Keratinocyte (primary cell): ENCODE measurements around the gene CEBPE. TPM values are rescaled to one million over a fixed set of nuclear protein-coding genes. Genes with fewer than 3 reads are reported as not detected.

Experiments used
- DNase-seq: peaks from one replicate; pipeline ENCODE4 v3.0.0-alpha.2; 2011; ENCODE audit warnings: low read depth, missing footprints, low spot score
- FAIRE-seq: peaks from 2 replicates; lab custom pipeline; 2011; peaks lifted over from hg19 to GRCh38; lab: Jason Lieb, UNC
- H2AFZ ChIP-seq: 2 replicates; pipeline ENCODE4 v1.6.0; 2012; ENCODE audit warnings: low read length, control low read depth, inconsistent platforms; ENCODE audit not compliant: control insufficient read depth
- H3K27ac ChIP-seq: 2 replicates; pipeline ENCODE4 v1.5.1; 2011; ENCODE audit warnings: low read length; ENCODE audit not compliant: control insufficient read depth, insufficient read depth
- H3K27me3 ChIP-seq: 3 replicates; pipeline ENCODE4 v1.6.0; 2011; ENCODE audit warnings: low read length; ENCODE audit not compliant: control insufficient read depth, insufficient read depth; ENCODE audit errors: extremely low read depth
- H3K36me3 ChIP-seq, 2 experiments: 2 replicates in 1 of 2; 3 replicates in 1 of 2; pipeline ENCODE4 v1.5.1; 2011; ENCODE audit warnings: low read length in 2 of 2, mild to moderate bottlenecking in 1 of 2; ENCODE audit not compliant: control insufficient read depth in 2 of 2, insufficient read depth in 2 of 2; ENCODE audit errors: extremely low read depth in 1 of 2
- H3K4me1 ChIP-seq: 3 replicates; pipeline ENCODE4 v1.5.1; 2011; ENCODE audit warnings: low read length; ENCODE audit not compliant: control insufficient read depth, insufficient read depth; ENCODE audit errors: extremely low read depth
- H3K4me2 ChIP-seq: 3 replicates; pipeline ENCODE4 v1.6.0; 2011; ENCODE audit warnings: low read depth, low read length; ENCODE audit not compliant: control insufficient read depth, insufficient read depth; ENCODE audit errors: extremely low read depth
- H3K4me3 ChIP-seq, 3 experiments: fragments of 200-600 bp in 1 of 3; sonication (generic) in 1 of 3; 2 replicates in 2 of 3; 3 replicates in 1 of 3; pipeline ENCODE4 v1.5.1; 2011 to 2016; ENCODE audit warnings: low read length in 3 of 3, mild to moderate bottlenecking in 3 of 3, control low read depth in 2 of 3, inconsistent platforms in 1 of 3, low read depth in 1 of 3, mixed read lengths in 1 of 3, mixed run types in 1 of 3, moderate library complexity in 1 of 3; ENCODE audit not compliant: control insufficient read depth in 2 of 3, insufficient read depth in 2 of 3; ENCODE audit errors: extremely low read depth in 1 of 3
- H3K79me2 ChIP-seq: 2 replicates; pipeline ENCODE4 v1.6.0; 2012; ENCODE audit warnings: low read length; ENCODE audit not compliant: control insufficient read depth, insufficient read depth
- H3K9ac ChIP-seq: 3 replicates; pipeline ENCODE4 v1.6.0; 2011; ENCODE audit warnings: low read length; ENCODE audit not compliant: control insufficient read depth, insufficient read depth; ENCODE audit errors: extremely low read depth
- H3K9me1 ChIP-seq: 3 replicates; pipeline ENCODE4 v1.6.0; 2011; ENCODE audit warnings: low read length; ENCODE audit not compliant: control insufficient read depth, insufficient read depth; ENCODE audit errors: extremely low read depth
- H3K9me3 ChIP-seq: 2 replicates; pipeline ENCODE4 v1.5.1; 2012; ENCODE audit warnings: low read depth, low read length; ENCODE audit not compliant: control insufficient read depth
- H4K20me1 ChIP-seq: 3 replicates; pipeline ENCODE4 v1.6.0; 2011; ENCODE audit warnings: low read length; ENCODE audit not compliant: control insufficient read depth, insufficient read depth; ENCODE audit errors: extremely low read depth
- CTCF ChIP-seq, 3 experiments: IDR thresholded peaks in 1 of 3; conservative IDR thresholded peaks in 1 of 3; optimal IDR thresholded peaks in 1 of 3; 2 replicates in 2 of 3; 3 replicates in 1 of 3; pipeline versions ENCODE3 to v1.5.1; 2011; ENCODE audit warnings: low read length in 3 of 3, mild to moderate bottlenecking in 3 of 3, moderate library complexity in 2 of 3, control low read depth in 1 of 3, inconsistent platforms in 1 of 3; ENCODE audit not compliant: insufficient read depth in 2 of 3; ENCODE audit errors: extremely low read depth in 1 of 3
- EZH2 ChIP-seq: IDR thresholded peaks from one replicate; pipeline ENCODE4 v1.6.1; 2012; ENCODE audit warnings: inconsistent platforms, mild to moderate bottlenecking, low read length, moderate library complexity
- dilution Hi-C: fragments of 300-500 bp; cut with MboI; formaldehyde crosslinking; loops from one replicate; pipeline ENCODE4 v1.7.0; 2020; ENCODE audit warnings: low sequenced_read_pairs; ENCODE audit not compliant: extremely low pct_ligation_motif_present
- polyA plus RNA-seq, 5 experiments: library from polyadenylated mRNA; depleted of rRNA in 3 of 5; stranded (reverse) in 3 of 5; stranded (forward) in 1 of 5; unstranded in 1 of 5; fragments of >200 nt; gene quantifications; 1 replicate in 1 of 5; 2 replicates in 3 of 5; 3 replicates in 1 of 5; pipeline versions ENCODE4 v1.2.1 to v1.2.3, GENCODE V29; 2011 to 2012; ENCODE audit warnings: missing spikeins in 2 of 5, low read depth in 1 of 5, low replicate concordance in 1 of 5

CEBPE gene
- polyA plus RNA-seq, 1 donor (not counting 4 experiments of a cell fraction or from before 2014, with no cell fraction given): not detected

GRCh38 chr14:23095196-23096108 is 23.6 kb downstream of the CEBPE start, which contains the start of gene C14orf119:
Gene C14orf119, plus strand, starts transcription at chr14:23095505. Its CDS starts 2,154 bp downstream, at chr14:23097659.
- Histone ChIP-seq H2AFZ (peak within 1 kb of the TSS; percentile 99), H3K4me1 (peaks cover 21% of the 10 kb centered on the region), H3K4me2 (peak within 1 kb of the TSS; percentile 98), H4K20me1 (peaks cover 17% of the 10 kb centered on the region), H3K79me2 (peaks cover 81% of the 10 kb centered on the region), H3K9me1 (peaks cover 4% of the 10 kb centered on the region), H3K27ac (peak within 1 kb of the TSS; percentile 99), H3K4me3 (peak within 1 kb of the TSS; percentile 86 to 99 (median 99)), H3K9ac (peak within 1 kb of the TSS; percentile 100), H3K27me3 (no peaks in the 10 kb centered on the region), H3K9me3 (no peaks in the 10 kb centered on the region), H3K36me3 (peaks cover 10 to 30% of the 10 kb centered on the region in 2 experiments)
- dilution Hi-C loops: no loop called here
- FAIRE-seq: peak; percentile 80
- TF ChIP-seq CTCF (optimal IDR thresholded peaks at IDR 0.05 in 1 of 3, IDR thresholded peaks at IDR 0.05 in 1 of 3, conservative IDR thresholded peaks at IDR 0.05 in 1 of 3; ENCODE audit: extremely low read depth in 1 of 3, insufficient read depth in 2 of 3, low read length in 3 of 3): no peak
- no peak for TF ChIP-seq EZH2
- DNase-seq: peak; percentile 90

GRCh38 chr14:23094666-23095195 is 24.3 kb downstream of the CEBPE start, which contains the start of gene ACIN1:
Gene ACIN1, minus strand, starts transcription at chr14:23095136. Its CDS starts 24 bp downstream, at chr14:23095112.
- Histone ChIP-seq H3K9me3 (no peaks in the 10 kb centered on the region), H3K36me3 (peaks cover 16 to 37% of the 10 kb centered on the region in 2 experiments), H3K9ac (peak within 1 kb of the TSS; percentile 100), H3K4me1 (peaks cover 21% of the 10 kb centered on the region), H3K4me2 (peak within 1 kb of the TSS; percentile 98), H2AFZ (peak within 1 kb of the TSS; percentile 99), H4K20me1 (peaks cover 17% of the 10 kb centered on the region), H3K9me1 (peaks cover 4% of the 10 kb centered on the region), H3K27ac (peak within 1 kb of the TSS; percentile 99), H3K27me3 (no peaks in the 10 kb centered on the region), H3K79me2 (peaks cover 88% of the 10 kb centered on the region), H3K4me3 (peak within 1 kb of the TSS; percentile 86 to 99 (median 99))
- FAIRE-seq (no peak), DNase-seq (peak; percentile 58)
- TF ChIP-seq CTCF (optimal IDR thresholded peaks at IDR 0.05 in 1 of 3, IDR thresholded peaks at IDR 0.05 in 1 of 3, conservative IDR thresholded peaks at IDR 0.05 in 1 of 3; ENCODE audit: extremely low read depth in 1 of 3, insufficient read depth in 2 of 3, low read length in 3 of 3) (no peak), EZH2 (no peak)
- dilution Hi-C loops: no loop called here
